HG03196 (cell line): ENCODE results near the gene SNX3.
"Not testable (repeated sequence)": the region's sequence is repeated elsewhere in the genome, so short reads cannot be mapped to it uniquely, and the experiment has no call there.

Experiments used
- ATAC-seq: cut with Tn5 transposase; IDR thresholded peaks from one replicate; pipeline ENCODE4 v1.9.1; 2021; ENCODE audit not compliant: unreplicated experiment

Gene SNX3

GRCh38 chr6:108263371-108263770 lies 2.5 kb upstream of the SNX3 start:
- no peak for ATAC-seq

DNA sequence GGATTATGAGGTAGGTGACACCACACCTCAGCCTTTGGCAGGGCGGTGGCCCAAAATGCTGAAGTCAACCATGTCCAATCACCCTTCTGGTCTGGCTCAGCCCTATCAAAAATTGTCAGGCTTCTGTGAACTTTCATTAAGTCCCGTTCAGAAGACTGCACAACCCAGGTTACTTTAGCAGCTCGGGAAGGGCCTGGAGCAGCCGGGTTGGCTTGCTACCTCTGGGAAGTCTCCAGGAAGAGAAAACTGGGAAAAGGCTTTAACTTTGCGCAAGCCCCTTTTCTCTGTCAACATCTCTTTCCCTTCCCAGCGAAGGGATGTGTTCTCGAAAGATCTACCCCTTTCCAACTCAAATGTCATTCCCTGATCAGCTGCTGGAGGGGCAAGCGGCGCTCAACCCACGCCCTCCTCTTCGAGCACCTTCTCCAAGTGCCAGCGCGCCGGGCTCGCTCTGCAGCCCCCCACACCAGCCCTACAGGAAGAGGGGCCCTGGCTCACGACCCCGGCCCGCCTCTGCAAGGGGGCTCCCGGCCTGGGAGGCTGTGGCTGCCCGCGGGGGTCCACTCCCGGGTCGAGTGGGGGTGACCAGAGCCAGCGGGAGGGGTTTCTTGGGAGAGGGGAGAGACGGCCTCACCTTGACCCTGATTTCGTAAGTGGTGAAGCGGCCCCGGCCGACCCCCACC lies 573 bp downstream of the SNX3 start:
- ATAC-seq = peak; percentile 20

- no peak for ATAC-seq
Measured at GRCh38 chr6:108254433-108255410, 6.1 kb downstream of the SNX3 start.

DNA sequence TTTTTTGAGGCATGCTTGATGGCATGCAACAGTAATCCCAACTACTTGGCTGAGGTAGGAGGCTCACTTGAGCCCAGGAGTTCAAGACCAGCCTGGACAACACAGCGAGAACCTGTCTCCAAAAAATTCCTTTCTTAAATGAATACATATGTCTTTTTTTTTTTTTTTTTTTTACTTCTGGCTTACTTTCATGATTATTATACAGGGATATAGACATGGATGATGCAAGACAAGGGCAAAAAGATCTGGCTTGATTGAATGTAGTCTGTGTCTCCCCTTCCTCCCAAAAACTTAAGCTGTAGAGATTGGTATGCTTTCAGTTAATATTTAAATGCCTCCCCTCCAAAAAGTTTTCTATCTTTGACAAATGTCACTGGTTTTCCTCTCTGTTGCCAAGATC lies 7.6 kb downstream of the SNX3 start:
- ATAC-seq = no peak

GRCh38 chr6:108252055-108252454 lies 8.8 kb downstream of the SNX3 start:
- ATAC-seq = no peak

GRCh38 chr6:108251252-108251651 lies 9.6 kb downstream of the SNX3 start:
- no peak for ATAC-seq

DNA sequence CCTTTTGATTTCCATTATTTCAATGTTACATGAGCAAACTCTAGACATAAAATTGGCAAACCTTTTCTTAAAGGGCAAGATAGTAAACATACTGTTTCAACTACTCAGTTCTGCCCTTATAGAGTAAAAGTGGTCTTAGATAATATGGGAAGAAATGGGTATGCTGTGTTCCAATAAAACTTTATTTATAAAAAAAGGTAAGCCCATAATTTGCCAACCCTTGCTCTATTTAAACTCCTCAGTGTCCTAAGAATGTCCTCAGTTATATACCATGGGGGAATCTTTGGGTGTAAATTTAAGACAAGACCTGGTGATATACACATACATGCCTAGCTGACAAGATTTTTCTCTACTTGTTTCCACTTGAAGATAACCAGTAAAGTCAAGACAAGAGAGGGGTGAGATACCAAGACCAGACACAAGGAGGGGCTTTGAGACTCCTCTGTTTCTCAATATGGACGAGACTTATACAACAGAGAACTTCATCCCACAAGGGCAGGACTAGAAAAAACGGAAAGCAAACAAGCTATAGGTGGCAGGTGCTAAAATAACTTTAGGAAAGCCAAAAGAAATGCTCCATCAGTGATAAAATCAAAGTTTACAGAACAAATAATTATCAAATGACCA lies 10.5 kb downstream of the SNX3 start:
- no peak for ATAC-seq

GRCh38 chr6:108247965-108248536 lies 12.8 kb downstream of the SNX3 start:
- no peak for ATAC-seq

DNA sequence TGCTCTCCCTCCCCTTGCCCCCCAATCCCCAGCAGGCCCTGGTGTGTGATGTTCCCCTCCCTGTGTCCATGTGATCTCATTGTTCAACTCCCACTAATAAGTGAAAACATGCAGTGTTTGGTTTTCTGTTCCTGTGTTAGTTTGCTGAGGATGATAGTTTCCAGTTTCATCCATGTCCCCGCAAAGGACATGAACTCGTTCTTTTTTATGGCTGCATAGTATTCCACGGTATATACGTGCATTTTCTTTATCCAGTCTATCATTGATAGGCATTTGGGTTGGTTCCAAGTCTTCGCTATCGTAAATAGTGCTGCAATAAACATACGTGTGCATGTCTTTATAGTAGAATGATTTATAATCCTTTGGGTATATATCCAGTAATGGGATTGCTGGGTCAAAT lies 15.7 kb downstream of the SNX3 start:
- not testable (repeated sequence) for ATAC-seq

- no peak for ATAC-seq
Measured at GRCh38 chr6:108243836-108244235, 17.0 kb downstream of the SNX3 start.

GRCh38 chr6:108242721-108243120 lies 18.1 kb downstream of the SNX3 start:
- ATAC-seq = no peak

DNA sequence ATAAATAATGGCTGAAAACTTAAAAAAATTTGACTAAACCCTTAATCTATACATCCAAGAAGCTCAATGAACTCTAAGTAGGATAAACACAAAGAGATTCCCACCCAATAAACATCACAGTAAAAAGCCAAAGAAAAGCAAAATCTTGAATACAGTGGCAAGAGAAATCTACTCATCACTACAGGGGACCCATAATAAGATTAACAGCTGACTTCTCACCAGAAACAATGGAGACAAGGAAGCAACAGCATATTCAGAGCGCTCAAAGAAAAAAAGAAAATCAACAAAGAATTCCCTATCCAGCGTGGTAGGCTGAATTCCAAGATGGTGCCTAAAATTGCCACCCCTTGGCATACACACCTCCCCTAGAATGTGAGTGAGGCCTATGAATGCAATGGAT lies 18.6 kb downstream of the SNX3 start:
- no peak for ATAC-seq

DNA sequence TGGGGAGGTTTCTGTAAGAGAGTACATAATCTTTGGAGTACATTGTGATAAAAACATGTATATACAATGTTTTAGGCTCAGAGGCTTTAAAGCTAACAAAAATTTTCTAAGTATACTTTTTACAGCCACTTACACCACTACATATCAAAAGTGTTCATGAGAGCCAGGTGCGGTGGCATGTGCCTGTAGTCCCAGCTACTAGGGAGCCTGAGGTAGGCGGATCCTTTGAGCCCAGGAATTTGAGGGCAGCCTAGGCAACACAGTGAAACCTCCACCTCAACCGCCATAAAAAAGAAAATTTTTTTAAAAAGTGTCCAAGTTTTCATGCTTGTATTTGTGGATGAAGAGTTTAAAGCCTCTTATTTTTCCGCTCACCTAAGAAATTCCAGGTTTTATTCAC lies 22.5 kb downstream of the SNX3 start:
- ATAC-seq = no peak

DNA sequence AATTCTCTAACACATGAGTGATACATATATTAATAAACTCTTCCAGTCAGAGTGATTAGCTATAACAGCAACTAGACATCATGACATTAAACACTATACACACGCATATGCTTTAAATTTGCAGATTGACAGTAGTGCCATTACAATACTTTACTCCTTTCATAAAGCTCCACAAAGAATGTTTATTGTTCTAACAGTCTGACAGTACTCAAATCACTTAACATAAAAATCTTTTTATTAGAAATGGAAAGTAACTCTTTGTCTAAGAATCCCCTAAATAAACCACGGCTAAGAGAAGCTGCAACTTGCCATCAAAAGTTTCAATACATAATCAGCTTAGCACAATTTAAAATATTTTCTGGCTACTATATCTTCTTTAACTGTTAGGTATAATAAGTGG lies 24.0 kb downstream of the SNX3 start:
- no peak for ATAC-seq

GRCh38 chr6:108235127-108235526 lies 25.7 kb downstream of the SNX3 start:
- ATAC-seq = no peak

DNA sequence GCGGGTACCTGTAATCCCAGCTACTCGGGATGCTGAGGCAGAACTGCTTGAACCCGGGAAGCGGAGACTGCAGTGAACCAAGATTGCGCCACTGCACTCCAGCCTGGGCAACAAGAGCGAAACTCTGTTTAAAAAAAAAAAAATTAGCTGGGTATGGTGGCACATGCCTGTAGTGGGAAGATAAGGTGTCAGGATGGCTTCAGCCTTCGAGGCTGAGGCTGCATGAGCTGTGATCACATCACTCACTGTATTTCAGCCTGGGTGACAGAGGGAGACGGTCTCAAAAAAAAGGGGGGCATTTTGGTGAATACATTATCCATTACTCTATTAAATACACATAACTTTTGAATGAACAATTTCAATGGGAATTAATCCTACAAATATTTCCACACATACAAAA lies 32.4 kb downstream of the SNX3 start:
- ATAC-seq = no peak

- no peak for ATAC-seq
Measured at GRCh38 chr6:108227290-108227689, 33.5 kb downstream of the SNX3 start.

DNA sequence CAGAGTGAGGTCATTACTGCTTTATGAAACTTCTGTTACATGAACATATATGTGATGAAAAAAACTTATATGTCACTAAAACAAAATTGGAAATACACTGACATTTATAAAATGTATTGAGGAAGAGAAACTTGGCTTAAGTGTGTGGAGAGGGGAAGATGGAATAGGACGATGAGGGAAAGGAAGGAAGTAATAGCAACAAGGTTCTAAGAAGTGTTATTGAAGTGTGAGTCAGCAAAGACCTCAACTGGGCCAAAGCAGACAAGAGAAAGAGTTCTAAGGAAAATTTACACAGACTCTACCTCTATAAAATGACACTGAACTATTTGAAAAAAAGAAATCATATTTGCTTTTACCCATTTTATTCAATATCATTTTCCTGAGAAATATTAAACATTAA lies 38.3 kb downstream of the SNX3 start:
- no peak for ATAC-seq

- ATAC-seq = no peak
Measured at GRCh38 chr6:108222064-108222463, 38.8 kb downstream of the SNX3 start.

GRCh38 chr6:108211671-108212070 lies 49.2 kb downstream of the SNX3 start:
- ATAC-seq = no peak

GRCh38 chr6:108210556-108210955 lies 50.3 kb downstream of the SNX3 start:
- ATAC-seq = no peak
